ENCODE measurements around the gene CELF4.

DNA sequence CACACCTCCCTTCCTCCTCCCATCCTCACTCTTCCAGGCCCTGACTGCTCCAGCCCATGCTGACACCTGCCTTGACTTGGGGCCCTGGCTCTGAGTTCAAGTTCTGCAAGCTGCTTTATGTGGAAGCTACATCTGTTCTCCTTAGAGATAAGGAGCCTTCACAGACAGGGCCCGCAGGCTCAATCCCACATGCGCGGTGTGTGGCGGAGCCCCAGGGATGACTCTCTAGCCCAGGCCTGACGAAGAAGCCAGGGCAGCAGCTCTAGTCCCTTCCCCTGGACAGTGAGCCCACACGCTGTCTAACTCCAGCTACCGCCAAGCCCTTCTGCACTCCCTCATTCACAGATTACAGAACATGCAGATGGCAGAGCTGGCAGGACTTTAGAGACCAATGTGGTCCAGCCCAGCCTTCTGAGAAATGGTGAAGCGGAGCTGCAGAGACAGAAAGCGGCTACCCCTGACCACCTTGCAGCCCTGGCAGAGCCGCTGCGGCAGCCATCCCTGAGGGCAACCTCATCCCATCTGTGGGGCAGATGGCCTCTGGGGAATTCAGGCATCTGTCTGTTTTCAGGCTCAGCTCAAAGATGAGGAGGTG is 304.3 kb downstream of the CELF4 start:
- TF ChIP-seq CTCF (IDR thresholded peaks at IDR 0.05), result no peak
- TF ChIP-seq POLR2A (IDR thresholded peaks at IDR 0.05), result no peak
- TF ChIP-seq EP300 (IDR thresholded peaks at IDR 0.05), result no peak
